ENCODE results near the gene ZNF205.

GRCh38 chr16:3113765-3114479, 1.5 kb downstream of the ZNF205 start:
- TF ChIP-seq CTCF (IDR thresholded peaks at IDR 0.05) (no peak), POLR2A (IDR thresholded peaks at IDR 0.05) (no peak)

Measured in prostate gland (tissue), 2 donors.